HCT116 (cell line): ENCODE results near the gene PRDM1.

ENCODE experiments used
- CTCF ChIP-seq, 3 experiments: fragments of 200-600 bp in 1 of 3; sonication (generic) in 1 of 3; IDR thresholded peaks in 2 of 3; conservative IDR thresholded peaks in 1 of 3; 2 replicates each; pipeline ENCODE4 v1.5.1; 2012 to 2017; ENCODE audit warnings: low read depth in 2 of 3, low read length in 2 of 3, antibody characterized with exemption in 1 of 3, borderline replicate concordance in 1 of 3, control low read depth in 1 of 3, mild to moderate bottlenecking in 1 of 3, mixed read lengths in 1 of 3, mixed run types in 1 of 3, moderate library complexity in 1 of 3; ENCODE audit not compliant: insufficient read depth in 1 of 3
- POLR2AphosphoS5 ChIP-seq: IDR thresholded peaks from 2 replicates; pipeline ENCODE4 v1.6.1; 2011; ENCODE audit warnings: mild to moderate bottlenecking, low read depth, low read length, moderate library complexity

DNA sequence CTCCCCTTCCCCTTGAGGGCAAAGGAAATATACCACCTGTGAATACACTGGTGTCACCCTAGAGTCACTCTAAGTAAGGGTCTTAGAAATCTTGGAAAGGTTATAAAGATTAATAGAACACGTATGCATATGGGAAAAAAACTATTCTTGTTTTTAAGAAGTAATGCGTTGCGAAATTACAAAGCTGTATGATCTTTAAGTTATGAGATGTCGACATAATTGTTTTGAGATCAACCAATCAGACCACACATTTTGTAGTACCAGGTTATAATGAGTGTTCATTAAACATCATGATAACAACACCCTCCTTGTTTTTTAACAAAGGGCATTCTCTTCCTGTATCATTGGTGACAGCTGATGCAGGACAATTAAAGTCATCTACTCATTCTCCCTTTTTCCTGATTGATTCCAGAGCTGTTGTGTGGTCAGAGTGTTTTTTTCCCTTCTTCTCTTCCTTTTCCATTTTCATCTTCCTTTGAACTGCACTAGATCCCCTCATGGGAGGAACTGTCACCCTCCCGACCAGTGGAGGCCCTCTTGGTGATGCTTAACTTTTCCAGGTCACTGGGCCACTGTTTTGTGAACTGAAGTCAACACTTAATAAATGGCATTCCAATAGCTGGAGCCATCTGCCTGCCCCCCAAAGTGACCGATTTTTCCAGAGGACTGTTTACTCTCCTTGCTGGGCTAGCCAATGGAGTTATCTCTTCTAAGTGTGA lies 37.0 kb downstream of the PRDM1 start:
- TF ChIP-seq POLR2AphosphoS5 (no peak), CTCF (IDR thresholded peaks at IDR 0.05 in 2 of 3, conservative IDR thresholded peaks at IDR 0.05 in 1 of 3; ENCODE audit: borderline replicate concordance in 1 of 3, insufficient read depth in 1 of 3, low read depth in 2 of 3, low read length in 2 of 3) (no peak)
